ENCODE data around the gene SF3B3. TPM values are rescaled to one million over a fixed set of nuclear protein-coding genes. Genes with fewer than 3 reads are reported as not detected.

The SF3B3 gene
- total and polyA plus RNA-seq, 2 of the 13 experiments (the other 11 are each of a cell fraction or from before 2014, with no cell fraction given): 157 to 500 TPM

DNA sequence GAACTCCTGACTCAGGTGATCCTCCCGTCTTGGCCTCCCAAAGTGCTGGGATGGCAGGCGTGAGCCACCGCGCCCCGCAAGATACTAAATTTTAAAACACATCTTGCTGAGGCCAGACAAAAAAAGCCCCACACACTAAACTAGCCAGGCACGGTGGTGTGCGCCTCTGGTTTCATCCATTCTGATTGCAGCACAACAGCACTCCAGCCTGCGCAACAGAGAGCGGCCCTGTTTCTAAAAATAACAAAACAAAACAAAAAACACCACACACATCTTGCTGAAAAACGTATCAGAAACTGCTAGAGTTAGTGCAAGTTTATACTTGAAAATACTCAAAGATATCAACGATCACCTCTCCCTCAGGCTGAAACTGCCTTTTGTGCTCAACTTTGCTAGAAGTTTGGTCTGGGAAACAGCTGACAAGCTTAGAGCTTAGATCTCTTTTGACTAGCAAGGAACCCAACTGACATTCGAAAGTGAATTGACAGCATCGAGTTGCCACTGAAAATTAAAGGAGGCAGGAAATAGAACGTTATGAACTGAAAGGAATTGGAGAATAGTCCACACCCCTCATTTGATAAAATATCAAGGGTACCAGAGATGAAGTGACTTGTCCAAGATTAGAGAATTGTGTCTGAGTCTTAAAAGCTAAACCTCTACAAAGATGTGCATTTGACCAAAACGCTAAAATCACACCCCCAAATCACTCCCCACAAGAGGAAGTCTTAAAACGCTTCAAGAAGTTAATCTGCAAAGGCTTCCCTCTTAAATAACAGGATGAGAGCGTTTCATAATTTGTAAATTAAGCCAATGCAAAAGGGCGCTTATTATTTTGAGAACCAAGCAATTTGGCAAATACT, 1.2 kb upstream of the SF3B3 start:
- peak overlapping the region; percentile 86 for H3K4me2 ChIP-seq (ENCODE audit: low read depth, low read length)
- H3K4me3 ChIP-seq (replicated peaks in 1 of 3; ENCODE audit: insufficient read depth in 1 of 3, low read depth in 2 of 3, low read length in 3 of 3): peak overlapping the region; percentile 98 to 99 (median 99)
- H3K9me3 ChIP-seq (ENCODE audit: low read length): no peaks in the 10 kb centered on the region
- DNase-seq (ENCODE audit: low spot score): no peak
- ATAC-seq: no peak
- peak overlapping the region; percentile 99 for H3K9ac ChIP-seq (ENCODE audit: insufficient read depth, low read depth, low read length)
- no peak for FAIRE-seq
- 48% methylated on average over 18 of the region's 18 CpGs for WGBS (ENCODE audit: low lambda C conversion rate)
- H3K27me3 ChIP-seq (ENCODE audit: control insufficient read depth in 1 of 2, insufficient read depth in 2 of 2, low read length in 2 of 2): peaks cover 0 to 5% of the 10 kb centered on the region in 2 experiments; a peak in 1 of 5 replicates
- H2AFZ ChIP-seq (ENCODE audit: low read length): peak overlapping the region; percentile 70
- H3K27ac ChIP-seq (ENCODE audit: extremely low read length, insufficient read depth, low read length): peak overlapping the region; percentile 93
- ChIA-PET CTCF (ENCODE audit: low intra/inter-chr PET ratio, low total read pairs) (no interaction called here), POLR2A (interaction anchor here (0.6 to 1.9 kb wide), 11 partner anchors 9 to 203 kb away, joined by 3 to 23 read pairs (median 3); no protein-coding TSS in a partner anchor)
- H4K20me1 ChIP-seq (ENCODE audit: insufficient read depth, low read length): peaks cover 26% of the 10 kb centered on the region
- BruUV-seq (replicated peaks): no TSS peak
- peaks cover 32% of the 10 kb centered on the region for H3K4me1 ChIP-seq (ENCODE audit: insufficient read depth, low read length)
- H3K79me2 ChIP-seq (ENCODE audit: insufficient read depth, low read length): peaks cover 52% of the 10 kb centered on the region
- in situ Hi-C loops (cut with HindIII; ENCODE audit: extremely low pct_ligation_motif_present, low pct_unique_long_range_greater_than_20kb) (no loop called here), intact Hi-C loops (cut with micrococcal nuclease; ENCODE audit: unreplicated experiment) (loop anchor here (2.0 kb wide), 1 partner anchor 130 kb away; no protein-coding TSS in a partner anchor)
- peaks cover 10 to 22% of the 10 kb centered on the region in 2 experiments for H3K36me3 ChIP-seq (replicated peaks in 1 of 2; ENCODE audit: control insufficient read depth in 1 of 2, insufficient read depth in 2 of 2, low read length in 2 of 2)
- TF ChIP-seq SNRNP70 (IDR thresholded peaks at IDR 0.05; ENCODE audit: low read depth, low read length) (no peak), NPAS2 (CRISPR knock-in tag; IDR thresholded peaks at IDR 0.05; ENCODE audit: borderline replicate concordance) (0 out of 2 replicates have a peak, but pooled peaks have one; percentile 34), SIN3A (IDR thresholded peaks at IDR 0.05; ENCODE audit: borderline replicate concordance, low read depth, low read length) (0 out of 2 replicates have a peak, but pooled peaks have one; percentile 12), FOXO4 (CRISPR knock-in tag; conservative IDR thresholded peaks at IDR 0.05) (0 out of 2 replicates have a peak, but pooled peaks have one; percentile 46), TAF1 (CRISPR knock-in tag; IDR thresholded peaks at IDR 0.05) (no peak), ZNF558 (CRISPR knock-in tag; IDR thresholded peaks at IDR 0.05; ENCODE audit: borderline replicate concordance) (0 out of 2 replicates have a peak, but pooled peaks have one; percentile 28), CAMTA2 (CRISPR knock-in tag; IDR thresholded peaks at IDR 0.05; ENCODE audit: borderline replicate concordance) (0 out of 2 replicates have a peak, but pooled peaks have one; percentile 3), MBD4 (IDR thresholded peaks at IDR 0.05; ENCODE audit: borderline replicate concordance, low read length) (0 out of 2 replicates have a peak, but pooled peaks have one; percentile 31), HINFP (CRISPR knock-in tag; IDR thresholded peaks at IDR 0.05; ENCODE audit: low read depth) (no peak), ZNF20 (CRISPR knock-in tag; IDR thresholded peaks at IDR 0.05) (no peak), MED13 (CRISPR knock-in tag; IDR thresholded peaks at IDR 0.05) (no peak), BCL3 (CRISPR knock-in tag; IDR thresholded peaks at IDR 0.05) (no peak), NFKB2 (CRISPR knock-in tag; IDR thresholded peaks at IDR 0.05; ENCODE audit: borderline replicate concordance) (no peak), SMYD3 (CRISPR knock-in tag; IDR thresholded peaks at IDR 0.05) (no peak)
- TF ChIP-seq, protein P1, sequence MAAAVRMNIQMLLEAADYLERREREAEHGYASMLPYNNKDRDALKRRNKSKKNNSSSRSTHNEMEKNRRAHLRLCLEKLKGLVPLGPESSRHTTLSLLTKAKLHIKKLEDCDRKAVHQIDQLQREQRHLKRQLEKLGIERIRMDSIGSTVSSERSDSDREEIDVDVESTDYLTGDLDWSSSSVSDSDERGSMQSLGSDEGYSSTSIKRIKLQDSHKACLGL (CRISPR knock-in tag; IDR thresholded peaks at IDR 0.05): no peak
- TF ChIP-seq, protein P2, sequence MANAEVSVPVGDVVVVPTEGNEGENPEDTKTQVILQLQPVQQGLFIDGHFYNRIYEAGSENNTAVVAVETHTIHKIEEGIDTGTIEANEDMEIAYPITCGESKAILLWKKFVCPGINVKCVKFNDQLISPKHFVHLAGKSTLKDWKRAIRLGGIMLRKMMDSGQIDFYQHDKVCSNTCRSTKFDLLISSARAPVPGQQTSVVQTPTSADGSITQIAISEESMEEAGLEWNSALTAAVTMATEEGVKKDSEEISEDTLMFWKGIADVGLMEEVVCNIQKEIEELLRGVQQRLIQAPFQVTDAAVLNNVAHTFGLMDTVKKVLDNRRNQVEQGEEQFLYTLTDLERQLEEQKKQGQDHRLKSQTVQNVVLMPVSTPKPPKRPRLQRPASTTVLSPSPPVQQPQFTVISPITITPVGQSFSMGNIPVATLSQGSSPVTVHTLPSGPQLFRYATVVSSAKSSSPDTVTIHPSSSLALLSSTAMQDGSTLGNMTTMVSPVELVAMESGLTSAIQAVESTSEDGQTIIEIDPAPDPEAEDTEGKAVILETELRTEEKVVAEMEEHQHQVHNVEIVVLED (CRISPR knock-in tag; IDR thresholded peaks at IDR 0.05; ENCODE audit: borderline replicate concordance): no peak
